Stimulated activated CD8-positive, alpha-beta memory T cell treated with anti-CD3 and anti-CD28 coated beads, Interleukin-15, amount 100 ng/mL, for 48 hours (primary cell): ENCODE measurements around the gene CHST15.

Source experiments
- DNase-seq, 2 donors: peaks; one replicate each; pipeline ENCODE4 v3.0.0-alpha.2; 2020; ENCODE audit warnings: low read depth in 2 of 2

The CHST15 gene

GRCh38 chr10:124065382-124066125, 27.8 kb downstream of the CHST15 start:
- no peak for DNase-seq

GRCh38 chr10:124064676-124065075, 28.7 kb downstream of the CHST15 start:
- DNase-seq = no peak

- no peak for DNase-seq
These were observed 29.4 kb downstream of the CHST15 start for GRCh38 chr10:124063750-124064603.

- no peak for DNase-seq
These were observed 31.0 kb downstream of the CHST15 start for GRCh38 chr10:124062390-124062789.

GRCh38 chr10:124061030-124061429, 32.4 kb downstream of the CHST15 start:
- DNase-seq = no peak

GRCh38 chr10:124060148-124060720, 33.2 kb downstream of the CHST15 start:
- no peak for DNase-seq

GRCh38 chr10:124059551-124059950, 33.8 kb downstream of the CHST15 start:
- DNase-seq = no peak

GRCh38 chr10:124058346-124059003, 34.9 kb downstream of the CHST15 start:
- no peak for DNase-seq

- DNase-seq = no peak
These were observed 35.8 kb downstream of the CHST15 start for GRCh38 chr10:124057601-124058000.

GRCh38 chr10:124056337-124056980, 36.9 kb downstream of the CHST15 start:
- DNase-seq = no peak

GRCh38 chr10:124053971-124054370, 39.4 kb downstream of the CHST15 start:
- DNase-seq = no peak

GRCh38 chr10:124052561-124052960, 40.8 kb downstream of the CHST15 start:
- no peak for DNase-seq

GRCh38 chr10:124050021-124051015, 43.1 kb downstream of the CHST15 start:
- no peak for DNase-seq

GRCh38 chr10:124049484-124049883, 43.9 kb downstream of the CHST15 start:
- no peak for DNase-seq

- DNase-seq = no peak
These were observed 44.8 kb downstream of the CHST15 start for GRCh38 chr10:124048371-124049290.

GRCh38 chr10:124047427-124048152, 45.8 kb downstream of the CHST15 start:
- DNase-seq = no peak

- DNase-seq = no peak
These were observed 47.5 kb downstream of the CHST15 start for GRCh38 chr10:124045801-124046355.

- DNase-seq = no peak
These were observed 48.1 kb downstream of the CHST15 start for GRCh38 chr10:124045276-124045675.
